Measurements from ENCODE around the gene TIMP3. TPM values are rescaled to one million over a fixed set of nuclear protein-coding genes. Genes with fewer than 3 reads are reported as not detected.

TIMP3 gene
- total RNA-seq, 1 experiment from 2014 or later: 0.87 TPM

- H3K27ac Mint-ChIP-seq: no peak overlapping the region
- H3K79me1 ChIP-seq (ENCODE audit: insufficient read depth, low read depth, low read length, poor library complexity, severe bottlenecking): no peaks in the 10 kb centered on the region
These were observed 100.4 kb downstream of the TIMP3 start for GRCh38 chr22:32901925-32902324.

More at GRCh38 chr22:32901925-32902324, 100.4 kb downstream of the TIMP3 start:
- Histone ChIP-seq H2AFZ (ENCODE audit: low read length) (no peak overlapping the region), H3K79me2 (ENCODE audit: insufficient read depth, low read length) (no peaks in the 10 kb centered on the region), H3K14ac (ENCODE audit: insufficient read depth, low read length) (no peak overlapping the region), H4K91ac (ENCODE audit: insufficient read length, low read depth, low read length) (no peak overlapping the region), H3K23ac (ENCODE audit: insufficient read length, low read depth, low read length) (no peak overlapping the region), H3T11ph (ENCODE audit: low read length) (no peak overlapping the region), H3K27ac (ENCODE audit: insufficient read length, low read depth, low read length) (no peak overlapping the region), H2BK120ac (ENCODE audit: low read depth, low read length, poor library complexity, severe bottlenecking) (no peak overlapping the region), H2BK15ac (ENCODE audit: low read depth, low read length) (no peak overlapping the region), H3K4ac (ENCODE audit: low read depth, low read length) (no peak overlapping the region), H2BK5ac (ENCODE audit: insufficient read length, low read length) (no peak overlapping the region), H2BK12ac (ENCODE audit: insufficient read length, low read depth, low read length) (no peak overlapping the region), H3K4me1 (ENCODE audit: insufficient read depth, low read length) (no peaks in the 10 kb centered on the region), H3K23me2 (ENCODE audit: insufficient read length, low read depth, low read length, poor library complexity, severe bottlenecking) (no peaks in the 10 kb centered on the region), H4K8ac (replicated peaks; ENCODE audit: insufficient read length, low read depth, low read length) (no peak overlapping the region), H2BK20ac (ENCODE audit: low read depth, low read length, poor library complexity, severe bottlenecking) (no peak overlapping the region), H4K5ac (ENCODE audit: insufficient read length, low read depth, low read length) (no peak overlapping the region), H2AK5ac (ENCODE audit: insufficient read length, low read length) (no peak overlapping the region), H3K9me3 (ENCODE audit: control insufficient read depth, low read depth, low read length) (no peaks in the 10 kb centered on the region), H3K4me2 (ENCODE audit: insufficient read depth, insufficient read length, low read length) (no peak overlapping the region), H3K56ac (ENCODE audit: insufficient read length, low read depth, low read length) (no peak overlapping the region), H3K9ac (ENCODE audit: extremely low read depth, insufficient read length, low read length) (no peak overlapping the region), H3K27me3 (ENCODE audit: insufficient read depth, low read length) (no peaks in the 10 kb centered on the region), H4K20me1 (ENCODE audit: control insufficient read depth, insufficient read depth, insufficient read length) (no peaks in the 10 kb centered on the region), H3K18ac (ENCODE audit: insufficient read length, low read depth, low read length) (no peak overlapping the region)
- peaks cover 4 to 13% (median 4%) of the 10 kb centered on the region in 3 experiments; a peak in 6 of 7 replicates for H3K36me3 Mint-ChIP-seq (ENCODE audit: insufficient read depth in 1 of 3, low read depth in 3 of 3)
- peak; percentile 42; the same call in 2 of the 3 replicates for TF ChIP-seq CTCF (conservative IDR thresholded peaks at IDR 0.05)
- H3K4me1 Mint-ChIP-seq: no peaks in the 10 kb centered on the region
- H3K4me3 Mint-ChIP-seq: no peak overlapping the region
- WGBS (ENCODE audit: extremely low coverage, insufficient read length, low lambda C conversion rate): no CpG with 5 or more reads among the region's 1 CpG
- no peaks in the 10 kb centered on the region for H3K27me3 Mint-ChIP-seq (ENCODE audit: low read depth)
- no peak for DNase-seq
- H3K9me3 Mint-ChIP-seq: no peaks in the 10 kb centered on the region
